HL-60 (cell line): ENCODE measurements around the gene POLR3G.

Source experiments
- DNase-seq, 2 experiments: peaks; one replicate each; pipeline ENCODE4 v3.0.0-alpha.2; 2010 to 2020; ENCODE audit warnings: low read depth in 1 of 2, low spot score in 1 of 2
- H3K27ac ChIP-seq: fragments of 250-450 bp; sonication (Bioruptor Pico); replicated peaks from 2 replicates; pipeline ENCODE4 v1.5.1; 2020; ENCODE audit warnings: mild to moderate bottlenecking, moderate library complexity
- H3K27me3 ChIP-seq: fragments of 250-450 bp; sonication (Bioruptor Pico); 2 replicates; pipeline ENCODE4 v1.5.1; 2021; ENCODE audit warnings: mild to moderate bottlenecking, moderate library complexity; ENCODE audit not compliant: insufficient read depth, poor library complexity, severe bottlenecking
- H3K4me3 ChIP-seq: replicated peaks from 2 replicates; pipeline ENCODE4 v1.5.1; 2011; ENCODE audit warnings: mild to moderate bottlenecking, control low read depth, low read length; ENCODE audit not compliant: insufficient read depth
- CTCF ChIP-seq: IDR thresholded peaks from one replicate; pipeline ENCODE4 v1.5.1; 2011; ENCODE audit warnings: low read length, control low read depth, inconsistent platforms; ENCODE audit not compliant: insufficient read depth
- GABPA ChIP-seq: IDR thresholded peaks from 2 replicates; pipeline ENCODE4 v1.6.1; 2012; ENCODE audit warnings: low read depth
- POLR2AphosphoS5 ChIP-seq: IDR thresholded peaks from 2 replicates; pipeline ENCODE4 v1.6.1; 2012; ENCODE audit warnings: low read depth
- REST ChIP-seq: IDR thresholded peaks from 2 replicates; pipeline ENCODE4 v1.6.1; 2012; ENCODE audit warnings: low read depth; ENCODE audit not compliant: insufficient replicate concordance
- SPI1 ChIP-seq: IDR thresholded peaks from 2 replicates; pipeline ENCODE4 v1.6.1; 2012; ENCODE audit warnings: low read depth, mild to moderate bottlenecking, borderline replicate concordance
- long read RNA-seq: library from polyadenylated mRNA; unstranded; transcript quantifications from one replicate; pipeline ENCODE4 v2.0.0, GENCODE V29; 2020

The POLR3G gene
- long read RNA-seq, partial matches to known transcripts = 0 of 6 reads
- long read RNA-seq, other reads (novel, unspliced or antisense) = 0 of 6 reads

GRCh38 chr5:90474235-90475107 is at the start of gene POLR3G, which contains the start of gene MBLAC2:
POLR3G (plus strand) TSS chr5:90474864; CDS start chr5:90485568, 10,704 bp downstream.
MBLAC2 (minus strand) TSS chr5:90474771; CDS start chr5:90474292, 479 bp downstream.
- Histone ChIP-seq H3K27me3 (no peaks in the 10 kb centered on the region), H3K4me3 (peak within 1 kb of the TSS; percentile 70), H3K27ac (peak within 1 kb of the TSS; percentile 89)
- DNase-seq = peak; percentile 55 to 88
- peak; percentile 78 for TF ChIP-seq POLR2AphosphoS5
- peak; percentile 44 for TF ChIP-seq REST
- no peak for TF ChIP-seq GABPA
- no peak for TF ChIP-seq SPI1
- no peak for TF ChIP-seq CTCF

GRCh38 chr5:90434116-90434714 is 40.4 kb upstream of the POLR3G start:
- DNase-seq = peak in 1 of 2 experiments; percentile 35
- no peaks in the 10 kb centered on the region for H3K27me3 ChIP-seq
- H3K27ac ChIP-seq = no peak overlapping the region
- no peak overlapping the region for H3K4me3 ChIP-seq
- TF ChIP-seq REST = no peak
- TF ChIP-seq CTCF = peak; percentile 9

GRCh38 chr5:90437663-90438062 is 37.0 kb upstream of the POLR3G start:
- Histone ChIP-seq H3K4me3 (no peak overlapping the region), H3K27me3 (no peaks in the 10 kb centered on the region), H3K27ac (no peak overlapping the region)
- TF ChIP-seq POLR2AphosphoS5 = no peak
- DNase-seq = no peak

- no peak for DNase-seq
- TF ChIP-seq GABPA (no peak), CTCF (no peak), REST (no peak), POLR2AphosphoS5 (no peak), SPI1 (no peak)
- H3K4me3 ChIP-seq = no peak overlapping the region
- no peak overlapping the region for H3K27ac ChIP-seq
- H3K27me3 ChIP-seq = no peaks in the 10 kb centered on the region
Measured at GRCh38 chr5:90438100-90438499, 36.6 kb upstream of the POLR3G start.
